IPS-15b (cell line): ENCODE measurements around the gene PRCP.
A peak's percentile ranks its signal among the peaks of the same experiment; 100 is the strongest.
"Not testable (repeated sequence)": the region's sequence is repeated elsewhere in the genome, so short reads cannot be mapped to it uniquely, and the experiment has no call there.

Source experiments
- H3K27me3 ChIP-seq: one replicate; pipeline ENCODE4 v1.6.1; 2013; ENCODE audit warnings: low read length; ENCODE audit not compliant: control insufficient read depth, insufficient read depth
- H3K36me3 ChIP-seq: one replicate; pipeline ENCODE4 v1.6.1; 2013; ENCODE audit warnings: low read length; ENCODE audit not compliant: control insufficient read depth, insufficient read depth
- H3K4me1 ChIP-seq: one replicate; pipeline ENCODE4 v1.6.1; 2013; ENCODE audit warnings: mild to moderate bottlenecking, low read length; ENCODE audit not compliant: control insufficient read depth, insufficient read depth
- H3K4me3 ChIP-seq: one replicate; pipeline ENCODE4 v1.5.1; 2013; ENCODE audit warnings: low read depth, low read length
- H3K9ac ChIP-seq: one replicate; pipeline ENCODE4 v1.6.1; 2013; ENCODE audit warnings: low read depth, mild to moderate bottlenecking, low read length
- H3K9me3 ChIP-seq: one replicate; pipeline ENCODE4 v1.6.1; 2013; ENCODE audit warnings: mild to moderate bottlenecking, low read length; ENCODE audit not compliant: control insufficient read depth, insufficient read depth

Gene PRCP

GRCh38 chr11:82930229-82930628 lies 30.0 kb upstream of the PRCP start:
- Histone ChIP-seq H3K36me3 (peaks cover 12% of the 10 kb centered on the region), H3K4me1 (no peaks in the 10 kb centered on the region), H3K4me3 (no peak overlapping the region), H3K27me3 (no peaks in the 10 kb centered on the region), H3K9ac (no peak overlapping the region), H3K9me3 (no peaks in the 10 kb centered on the region)

- Histone ChIP-seq H3K36me3 (peaks cover 12% of the 10 kb centered on the region), H3K9me3 (no peaks in the 10 kb centered on the region), H3K4me3 (no peak overlapping the region), H3K9ac (no peak overlapping the region), H3K4me1 (no peaks in the 10 kb centered on the region), H3K27me3 (no peaks in the 10 kb centered on the region)
Observed at GRCh38 chr11:82929121-82929520, 28.9 kb upstream of the PRCP start.

GRCh38 chr11:82927264-82927880 lies 27.1 kb upstream of the PRCP start:
- peaks cover 7% of the 10 kb centered on the region for H3K36me3 ChIP-seq
- no peaks in the 10 kb centered on the region for H3K9me3 ChIP-seq
- H3K9ac ChIP-seq, result no peak overlapping the region
- no peaks in the 10 kb centered on the region for H3K4me1 ChIP-seq
- H3K27me3 ChIP-seq, result no peaks in the 10 kb centered on the region
- H3K4me3 ChIP-seq, result no peak overlapping the region

GRCh38 chr11:82924522-82925224 lies 24.4 kb upstream of the PRCP start:
- H3K4me3 ChIP-seq, result no peak overlapping the region
- no peak overlapping the region for H3K9ac ChIP-seq
- no peaks in the 10 kb centered on the region for H3K27me3 ChIP-seq
- H3K4me1 ChIP-seq, result no peaks in the 10 kb centered on the region
- H3K9me3 ChIP-seq, result no peaks in the 10 kb centered on the region
- H3K36me3 ChIP-seq, result no peaks in the 10 kb centered on the region

- H3K27me3 ChIP-seq, H3K36me3 ChIP-seq, H3K4me1 ChIP-seq, H3K9me3 ChIP-seq, H3K9ac ChIP-seq, H3K4me3 ChIP-seq: not testable (repeated sequence)
Observed at GRCh38 chr11:82922396-82923173, 22.4 kb upstream of the PRCP start.

- not testable (repeated sequence) for H3K4me1 ChIP-seq, H3K27me3 ChIP-seq, H3K9ac ChIP-seq, H3K9me3 ChIP-seq, H3K36me3 ChIP-seq, H3K4me3 ChIP-seq
Observed at GRCh38 chr11:82920227-82920626, 20.0 kb upstream of the PRCP start.

GRCh38 chr11:82919786-82920185 lies 19.6 kb upstream of the PRCP start:
- H3K9me3 ChIP-seq, H3K4me1 ChIP-seq, H3K27me3 ChIP-seq, H3K4me3 ChIP-seq, H3K9ac ChIP-seq, H3K36me3 ChIP-seq: not testable (repeated sequence)

GRCh38 chr11:82909015-82909640 lies 8.9 kb upstream of the PRCP start:
- H3K36me3 ChIP-seq, result no peaks in the 10 kb centered on the region
- H3K4me1 ChIP-seq, result peaks cover 19% of the 10 kb centered on the region
- peak overlapping the region; percentile 6 for H3K4me3 ChIP-seq
- H3K9me3 ChIP-seq, result no peaks in the 10 kb centered on the region
- no peak overlapping the region for H3K9ac ChIP-seq
- no peaks in the 10 kb centered on the region for H3K27me3 ChIP-seq

- H3K4me1 ChIP-seq, result peaks cover 19% of the 10 kb centered on the region
- H3K36me3 ChIP-seq, result no peaks in the 10 kb centered on the region
- no peaks in the 10 kb centered on the region for H3K9me3 ChIP-seq
- peak overlapping the region; percentile 6 for H3K4me3 ChIP-seq
- no peaks in the 10 kb centered on the region for H3K27me3 ChIP-seq
- no peak overlapping the region for H3K9ac ChIP-seq
Observed at GRCh38 chr11:82908311-82908710, 8.1 kb upstream of the PRCP start.

- Histone ChIP-seq H3K4me1 (peaks cover 25% of the 10 kb centered on the region), H3K9me3 (no peaks in the 10 kb centered on the region), H3K27me3 (no peaks in the 10 kb centered on the region), H3K4me3 (no peak overlapping the region), H3K36me3 (no peaks in the 10 kb centered on the region), H3K9ac (no peak overlapping the region)
Observed at GRCh38 chr11:82907371-82907770, 7.1 kb upstream of the PRCP start.

- no peak overlapping the region for H3K9ac ChIP-seq
- H3K9me3 ChIP-seq, result no peaks in the 10 kb centered on the region
- H3K36me3 ChIP-seq, result no peaks in the 10 kb centered on the region
- H3K4me1 ChIP-seq, result peaks cover 25% of the 10 kb centered on the region
- no peaks in the 10 kb centered on the region for H3K27me3 ChIP-seq
- H3K4me3 ChIP-seq, result no peak overlapping the region
Observed at GRCh38 chr11:82906931-82907330, 6.7 kb upstream of the PRCP start.
